ENCODE data around the gene MEN1. TPM values are rescaled to one million over a fixed set of nuclear protein-coding genes. Genes with fewer than 3 reads are reported as not detected.
A peak's percentile ranks its signal among the peaks of the same experiment; 100 is the strongest.

MEN1 gene
- total and polyA plus RNA-seq, 5 donors from 2014 or later: 20.9 to 31.3 (median 24.9) TPM

- Mint-ChIP-seq H3K27me3 (no peaks in the 10 kb centered on the region), H3K36me3 (peaks cover 9% of the 10 kb centered on the region), H3K9me3 (no peaks in the 10 kb centered on the region), H3K4me3 (no peak overlapping the region), H3K4me1 (peaks cover 0 to 49% (median 28%) of the 10 kb centered on the region in 4 donors), H3K27ac (peak overlapping the region in 2 of 3 donors; percentile 14 to 62)
- ATAC-seq (ENCODE audit: low read depth in 2 of 2): no peak
- peaks cover 7% of the 10 kb centered on the region for H3K4me1 ChIP-seq (ENCODE audit: control insufficient read depth, insufficient read depth, low read length, poor library complexity, severe bottlenecking)
- DNase-seq: no peak
- H3K36me3 ChIP-seq (ENCODE audit: control insufficient read depth, insufficient read depth, low read length): peaks cover 47% of the 10 kb centered on the region
- H3K27ac ChIP-seq (ENCODE audit: insufficient read depth, low read length, poor library complexity, severe bottlenecking): no peak overlapping the region
- no peaks in the 10 kb centered on the region for H3K9me3 ChIP-seq (ENCODE audit: control insufficient read depth in 2 of 2, low read length in 2 of 2)
- no peaks in the 10 kb centered on the region for H3K27me3 ChIP-seq (ENCODE audit: control insufficient read depth, insufficient read depth, low read length)
- H3K4me3 ChIP-seq (ENCODE audit: low read depth, low read length): no peak overlapping the region
These were observed 14.1 kb downstream of the MEN1 start for GRCh38 chr11:64796047-64796756.

- Mint-ChIP-seq H3K4me1 (peaks cover 0 to 38% (median 22%) of the 10 kb centered on the region in 4 donors), H3K36me3 (peaks cover 11% of the 10 kb centered on the region), H3K27me3 (no peaks in the 10 kb centered on the region), H3K4me3 (no peak overlapping the region), H3K27ac (peak overlapping the region; percentile 69 to 87 (median 72)), H3K9me3 (no peaks in the 10 kb centered on the region)
- H3K4me3 ChIP-seq (ENCODE audit: low read depth, low read length): no peak overlapping the region
- no peaks in the 10 kb centered on the region for H3K27me3 ChIP-seq (ENCODE audit: control insufficient read depth, insufficient read depth, low read length)
- no peak overlapping the region for H3K27ac ChIP-seq (ENCODE audit: insufficient read depth, low read length, poor library complexity, severe bottlenecking)
- no peaks in the 10 kb centered on the region for H3K9me3 ChIP-seq (ENCODE audit: control insufficient read depth in 2 of 2, low read length in 2 of 2)
- DNase-seq (no peak), ATAC-seq (ENCODE audit: low read depth in 2 of 2) (no peak)
- H3K4me1 ChIP-seq (ENCODE audit: control insufficient read depth, insufficient read depth, low read length, poor library complexity, severe bottlenecking): no peaks in the 10 kb centered on the region
- peaks cover 45% of the 10 kb centered on the region for H3K36me3 ChIP-seq (ENCODE audit: control insufficient read depth, insufficient read depth, low read length)
These were observed 15.8 kb downstream of the MEN1 start for GRCh38 chr11:64794526-64794925.

- Histone ChIP-seq H3K27me3 (ENCODE audit: control insufficient read depth, insufficient read depth, low read length) (no peaks in the 10 kb centered on the region), H3K27ac (ENCODE audit: insufficient read depth, low read length, poor library complexity, severe bottlenecking) (no peak overlapping the region), H3K9me3 (ENCODE audit: control insufficient read depth in 2 of 2, low read length in 2 of 2) (no peaks in the 10 kb centered on the region), H3K4me3 (ENCODE audit: low read depth, low read length) (no peak overlapping the region), H3K36me3 (ENCODE audit: control insufficient read depth, insufficient read depth, low read length) (peaks cover 48% of the 10 kb centered on the region), H3K4me1 (ENCODE audit: control insufficient read depth, insufficient read depth, low read length, poor library complexity, severe bottlenecking) (no peaks in the 10 kb centered on the region)
- Mint-ChIP-seq H3K4me3 (peak overlapping the region in 1 of 4 donors; percentile 28), H3K36me3 (peaks cover 5% of the 10 kb centered on the region), H3K27ac (peak overlapping the region; percentile 57 to 87 (median 81)), H3K4me1 (peaks cover 0 to 33% (median 19%) of the 10 kb centered on the region in 4 donors), H3K9me3 (no peaks in the 10 kb centered on the region), H3K27me3 (no peaks in the 10 kb centered on the region)
- ATAC-seq (ENCODE audit: low read depth in 2 of 2) (peak in 1 of 2 donors; percentile 34), DNase-seq (peak in 1 of 3 donors; percentile 55)
These were observed 16.8 kb downstream of the MEN1 start for GRCh38 chr11:64793271-64794160.

GRCh38 chr11:64792482-64792881, 17.9 kb downstream of the MEN1 start:
- Mint-ChIP-seq H3K4me3 (no peak overlapping the region), H3K9me3 (no peaks in the 10 kb centered on the region), H3K4me1 (peaks cover 2 to 34% (median 21%) of the 10 kb centered on the region in 4 donors), H3K36me3 (peaks cover 5% of the 10 kb centered on the region), H3K27me3 (no peaks in the 10 kb centered on the region), H3K27ac (peak overlapping the region in 1 of 3 donors; percentile 54)
- H3K36me3 ChIP-seq (ENCODE audit: control insufficient read depth, insufficient read depth, low read length): peaks cover 52% of the 10 kb centered on the region
- DNase-seq (no peak), ATAC-seq (ENCODE audit: low read depth in 2 of 2) (no peak)
- H3K9me3 ChIP-seq (ENCODE audit: control insufficient read depth in 2 of 2, low read length in 2 of 2): no peaks in the 10 kb centered on the region
- no peaks in the 10 kb centered on the region for H3K27me3 ChIP-seq (ENCODE audit: control insufficient read depth, insufficient read depth, low read length)
- no peak overlapping the region for H3K27ac ChIP-seq (ENCODE audit: insufficient read depth, low read length, poor library complexity, severe bottlenecking)
- H3K4me1 ChIP-seq (ENCODE audit: control insufficient read depth, insufficient read depth, low read length, poor library complexity, severe bottlenecking): peaks cover 5% of the 10 kb centered on the region
- H3K4me3 ChIP-seq (ENCODE audit: low read depth, low read length): no peak overlapping the region

- peaks cover 5 to 35% (median 24%) of the 10 kb centered on the region in 4 donors for H3K4me1 Mint-ChIP-seq
- DNase-seq (no peak), ATAC-seq (ENCODE audit: low read depth in 2 of 2) (no peak)
- H3K27ac Mint-ChIP-seq: no peak overlapping the region
- H3K36me3 Mint-ChIP-seq: peaks cover 5% of the 10 kb centered on the region
- Histone ChIP-seq H3K27me3 (ENCODE audit: control insufficient read depth, insufficient read depth, low read length) (no peaks in the 10 kb centered on the region), H3K4me1 (ENCODE audit: control insufficient read depth, insufficient read depth, low read length, poor library complexity, severe bottlenecking) (peaks cover 6% of the 10 kb centered on the region), H3K27ac (ENCODE audit: insufficient read depth, low read length, poor library complexity, severe bottlenecking) (no peak overlapping the region), H3K36me3 (ENCODE audit: control insufficient read depth, insufficient read depth, low read length) (peaks cover 45% of the 10 kb centered on the region), H3K4me3 (ENCODE audit: low read depth, low read length) (no peak overlapping the region), H3K9me3 (ENCODE audit: control insufficient read depth in 2 of 2, low read length in 2 of 2) (no peaks in the 10 kb centered on the region)
- no peak overlapping the region for H3K4me3 Mint-ChIP-seq
- H3K27me3 Mint-ChIP-seq: no peaks in the 10 kb centered on the region
- H3K9me3 Mint-ChIP-seq: no peaks in the 10 kb centered on the region
These were observed 18.5 kb downstream of the MEN1 start for GRCh38 chr11:64791781-64792291.

GRCh38 chr11:64790205-64791095, 19.9 kb downstream of the MEN1 start:
- DNase-seq (no peak), ATAC-seq (ENCODE audit: low read depth in 2 of 2) (no peak)
- no peaks in the 10 kb centered on the region for H3K9me3 ChIP-seq (ENCODE audit: control insufficient read depth in 2 of 2, low read length in 2 of 2)
- Mint-ChIP-seq H3K4me3 (no peak overlapping the region), H3K9me3 (no peaks in the 10 kb centered on the region), H3K36me3 (peaks cover 5% of the 10 kb centered on the region), H3K27me3 (no peaks in the 10 kb centered on the region), H3K4me1 (peaks cover 5 to 29% (median 20%) of the 10 kb centered on the region in 4 donors), H3K27ac (peak overlapping the region in 1 of 3 donors; percentile 36)
- H3K27ac ChIP-seq (ENCODE audit: insufficient read depth, low read length, poor library complexity, severe bottlenecking): no peak overlapping the region
- H3K27me3 ChIP-seq (ENCODE audit: control insufficient read depth, insufficient read depth, low read length): no peaks in the 10 kb centered on the region
- peaks cover 35% of the 10 kb centered on the region for H3K36me3 ChIP-seq (ENCODE audit: control insufficient read depth, insufficient read depth, low read length)
- no peak overlapping the region for H3K4me3 ChIP-seq (ENCODE audit: low read depth, low read length)
- H3K4me1 ChIP-seq (ENCODE audit: control insufficient read depth, insufficient read depth, low read length, poor library complexity, severe bottlenecking): peaks cover 6% of the 10 kb centered on the region

Measured in CD4-positive, CD25-positive, alpha-beta regulatory T cell (primary cell).